ENCODE results near the gene S100A4.
"Not testable (repeated sequence)": the region's sequence is repeated elsewhere in the genome, so short reads cannot be mapped to it uniquely, and the experiment has no call there.

- not testable (repeated sequence) for TF ChIP-seq FOXM1 (IDR thresholded peaks at IDR 0.05; ENCODE audit: borderline replicate concordance); NFRKB (IDR thresholded peaks at IDR 0.05); SUZ12 (IDR thresholded peaks at IDR 0.05)
Observed at GRCh38 chr1:153521808-153522207, 23.8 kb downstream of the S100A4 start.

All from HEK293T (cell line).